Measurements from ENCODE around the gene ASIC4.

The ASIC4 gene

GRCh38 chr2:219556413-219556812 is 42.1 kb downstream of the ASIC4 start:
- CTCF ChIA-PET: interaction anchor here (14.3 kb wide), 1 partner anchor 15 kb away, joined by 117 read pairs; the partner anchor contains the start of genes CHPF and TMEM198
- Histone ChIP-seq H3K9me3 (ENCODE audit: control extremely low read depth in 1 of 5, control insufficient read depth in 4 of 5, insufficient read depth in 2 of 5, low read depth in 1 of 5, low read length in 4 of 5) (no peaks in the 10 kb centered on the region), H3K4me1 (ENCODE audit: control extremely low read depth in 1 of 4, control insufficient read depth in 4 of 4, insufficient read depth in 4 of 4, low read length in 3 of 4) (peaks cover 0 to 19% (median 15%) of the 10 kb centered on the region in 4 experiments), H3K36me3 (ENCODE audit: control insufficient read depth in 4 of 4, insufficient read depth in 4 of 4, low read length in 3 of 4) (peaks cover 0 to 4% (median 2%) of the 10 kb centered on the region in 4 experiments), H3K27ac (ENCODE audit: insufficient read depth in 1 of 2, low read depth in 1 of 2, low read length in 2 of 2, poor library complexity in 1 of 2, severe bottlenecking in 2 of 2) (no peak overlapping the region), H3K27me3 (replicated peaks in 2 of 5; ENCODE audit: control insufficient read depth in 4 of 5, insufficient read depth in 5 of 5, low read length in 4 of 5) (peaks cover 0 to 23% (median 8%) of the 10 kb centered on the region in 5 experiments), H3K4me3 (ENCODE audit: control insufficient read depth in 1 of 7, extremely low read depth in 1 of 7, insufficient read depth in 4 of 7, low read depth in 2 of 7, low read length in 6 of 7) (no peak overlapping the region)
- 97% methylated on average over 17 of the region's 19 CpGs for WGBS (ENCODE audit: insufficient coverage)
- POLR2A ChIA-PET: interaction anchor here (0.8 kb wide), 1 partner anchor 14 kb away, joined by 3 read pairs; no protein-coding TSS in a partner anchor
- no peak for DNase-seq

GRCh38 chr2:219557320-219557719 is 43.0 kb downstream of the ASIC4 start:
- over 99% methylated on average over 21 of the region's 21 CpGs for WGBS (ENCODE audit: insufficient coverage)
- H3K9me3 ChIP-seq (ENCODE audit: control extremely low read depth in 1 of 5, control insufficient read depth in 4 of 5, insufficient read depth in 2 of 5, low read depth in 1 of 5, low read length in 4 of 5): no peaks in the 10 kb centered on the region
- H3K27me3 ChIP-seq (replicated peaks in 2 of 5; ENCODE audit: control insufficient read depth in 4 of 5, insufficient read depth in 5 of 5, low read length in 4 of 5): peaks cover 0 to 15% (median 3%) of the 10 kb centered on the region in 5 experiments
- ChIA-PET POLR2A (interaction anchor here (0.8 kb wide), 1 partner anchor 14 kb away, joined by 3 read pairs; no protein-coding TSS in a partner anchor), CTCF (interaction anchor here (1.1 to 14.3 kb wide), 2 partner anchors 16 kb away, joined by 3 to 117 read pairs; partner anchors contain the start of genes CHPF and TMEM198)
- no peak for DNase-seq
- H3K4me1 ChIP-seq (ENCODE audit: control extremely low read depth in 1 of 4, control insufficient read depth in 4 of 4, insufficient read depth in 4 of 4, low read length in 3 of 4): peaks cover 0 to 11% (median 8%) of the 10 kb centered on the region in 4 experiments
- no peak overlapping the region for H3K4me3 ChIP-seq (ENCODE audit: control insufficient read depth in 1 of 7, extremely low read depth in 1 of 7, insufficient read depth in 4 of 7, low read depth in 2 of 7, low read length in 6 of 7)
- peaks cover 0 to 9% (median 4%) of the 10 kb centered on the region in 4 experiments for H3K36me3 ChIP-seq (ENCODE audit: control insufficient read depth in 4 of 4, insufficient read depth in 4 of 4, low read length in 3 of 4)
- H3K27ac ChIP-seq (ENCODE audit: insufficient read depth in 1 of 2, low read depth in 1 of 2, low read length in 2 of 2, poor library complexity in 1 of 2, severe bottlenecking in 2 of 2): no peak overlapping the region

GRCh38 chr2:219557791-219558785 is 43.8 kb downstream of the ASIC4 start:
- ChIA-PET CTCF (interaction anchor here (1.1 to 14.3 kb wide), 3 partner anchors 15 to 18 kb away, joined by 3 to 117 read pairs (median 3); partner anchors contain the start of genes CHPF and TMEM198), POLR2A (no interaction called here)
- WGBS (ENCODE audit: insufficient coverage): 99% methylated on average over 21 of the region's 25 CpGs
- no peak for DNase-seq
- Histone ChIP-seq H3K4me3 (ENCODE audit: control insufficient read depth in 1 of 7, extremely low read depth in 1 of 7, insufficient read depth in 4 of 7, low read depth in 2 of 7, low read length in 6 of 7) (no peak overlapping the region), H3K27ac (ENCODE audit: insufficient read depth in 1 of 2, low read depth in 1 of 2, low read length in 2 of 2, poor library complexity in 1 of 2, severe bottlenecking in 2 of 2) (no peak overlapping the region), H3K36me3 (ENCODE audit: control insufficient read depth in 4 of 4, insufficient read depth in 4 of 4, low read length in 3 of 4) (peaks cover 0 to 12% (median 5%) of the 10 kb centered on the region in 4 experiments), H3K27me3 (replicated peaks in 2 of 5; ENCODE audit: control insufficient read depth in 4 of 5, insufficient read depth in 5 of 5, low read length in 4 of 5) (peaks cover 0 to 9% (median 2%) of the 10 kb centered on the region in 5 experiments), H3K9me3 (ENCODE audit: control extremely low read depth in 1 of 5, control insufficient read depth in 4 of 5, insufficient read depth in 2 of 5, low read depth in 1 of 5, low read length in 4 of 5) (no peaks in the 10 kb centered on the region), H3K4me1 (ENCODE audit: control extremely low read depth in 1 of 4, control insufficient read depth in 4 of 4, insufficient read depth in 4 of 4, low read length in 3 of 4) (peaks cover 0 to 4% (median 2%) of the 10 kb centered on the region in 4 experiments)

DNA sequence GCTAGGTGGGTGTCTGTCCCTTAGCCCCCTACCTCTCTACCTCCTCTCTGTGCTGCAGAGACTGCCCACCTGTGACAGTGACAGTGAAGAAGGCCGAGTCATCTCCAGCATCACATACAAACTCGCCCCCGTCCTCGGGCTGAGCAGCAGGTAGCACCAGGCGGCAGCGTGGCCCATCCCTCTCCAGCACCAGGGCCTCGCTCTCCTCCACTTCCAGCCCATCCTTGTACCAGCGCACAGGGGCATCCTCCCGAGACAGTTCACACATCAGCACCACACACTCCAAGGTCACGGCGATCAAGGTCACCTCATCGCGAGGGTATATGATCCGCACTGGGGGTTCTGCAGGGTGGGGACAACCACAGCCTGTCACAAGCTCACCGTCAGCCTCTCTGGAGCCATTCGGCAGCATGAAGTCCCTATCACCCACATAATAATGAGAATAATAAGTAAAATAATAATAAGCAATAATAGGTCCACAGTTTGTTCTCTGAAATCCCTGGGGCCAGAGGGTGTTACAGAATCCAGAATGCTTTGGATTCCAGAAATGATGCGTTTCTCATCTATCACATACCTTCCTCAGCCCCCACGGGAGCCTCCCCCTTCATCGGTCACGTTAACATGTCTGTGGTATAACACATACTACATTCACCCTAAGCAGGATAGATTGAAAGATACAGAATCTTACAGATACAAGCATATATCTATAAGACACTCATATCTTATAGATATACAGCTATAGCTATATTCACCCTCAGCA is 45.1 kb downstream of the ASIC4 start:
- 95% methylated on average over 10 of the region's 20 CpGs for WGBS (ENCODE audit: insufficient coverage)
- ChIA-PET POLR2A (no interaction called here), CTCF (interaction anchor here (0.5 to 14.3 kb wide), 19 partner anchors 9 to 482 kb away, joined by 3 to 117 read pairs (median 6); partner anchors contain the start of genes CHPF, OBSL1, STK11IP and TMEM198)
- H3K36me3 ChIP-seq (ENCODE audit: control insufficient read depth in 4 of 4, insufficient read depth in 4 of 4, low read length in 3 of 4): peaks cover 0 to 19% (median 11%) of the 10 kb centered on the region in 4 experiments
- H3K4me1 ChIP-seq (ENCODE audit: control extremely low read depth in 1 of 4, control insufficient read depth in 4 of 4, insufficient read depth in 4 of 4, low read length in 3 of 4): no peaks in the 10 kb centered on the region
- H3K27ac ChIP-seq (ENCODE audit: insufficient read depth in 1 of 2, low read depth in 1 of 2, low read length in 2 of 2, poor library complexity in 1 of 2, severe bottlenecking in 2 of 2): no peak overlapping the region
- no peak for DNase-seq
- no peaks in the 10 kb centered on the region for H3K9me3 ChIP-seq (ENCODE audit: control extremely low read depth in 1 of 5, control insufficient read depth in 4 of 5, insufficient read depth in 2 of 5, low read depth in 1 of 5, low read length in 4 of 5)
- no peaks in the 10 kb centered on the region for H3K27me3 ChIP-seq (replicated peaks in 2 of 5; ENCODE audit: control insufficient read depth in 4 of 5, insufficient read depth in 5 of 5, low read length in 4 of 5)
- H3K4me3 ChIP-seq (ENCODE audit: control insufficient read depth in 1 of 7, extremely low read depth in 1 of 7, insufficient read depth in 4 of 7, low read depth in 2 of 7, low read length in 6 of 7): no peak overlapping the region

GRCh38 chr2:219560037-219560892 is 46.0 kb downstream of the ASIC4 start:
- Histone ChIP-seq H3K9me3 (ENCODE audit: control extremely low read depth in 1 of 5, control insufficient read depth in 4 of 5, insufficient read depth in 2 of 5, low read depth in 1 of 5, low read length in 4 of 5) (no peaks in the 10 kb centered on the region), H3K27me3 (replicated peaks in 2 of 5; ENCODE audit: control insufficient read depth in 4 of 5, insufficient read depth in 5 of 5, low read length in 4 of 5) (no peaks in the 10 kb centered on the region), H3K4me1 (ENCODE audit: control extremely low read depth in 1 of 4, control insufficient read depth in 4 of 4, insufficient read depth in 4 of 4, low read length in 3 of 4) (no peaks in the 10 kb centered on the region), H3K36me3 (ENCODE audit: control insufficient read depth in 4 of 4, insufficient read depth in 4 of 4, low read length in 3 of 4) (peaks cover 0 to 23% (median 11%) of the 10 kb centered on the region in 4 experiments), H3K4me3 (ENCODE audit: control insufficient read depth in 1 of 7, extremely low read depth in 1 of 7, insufficient read depth in 4 of 7, low read depth in 2 of 7, low read length in 6 of 7) (no peak overlapping the region), H3K27ac (ENCODE audit: insufficient read depth in 1 of 2, low read depth in 1 of 2, low read length in 2 of 2, poor library complexity in 1 of 2, severe bottlenecking in 2 of 2) (no peak overlapping the region)
- ChIA-PET CTCF (interaction anchor here (0.5 to 14.3 kb wide), 26 partner anchors 8 to 483 kb away, joined by 3 to 117 read pairs (median 5); partner anchors contain the start of genes CHPF, OBSL1, STK11IP and TMEM198), POLR2A (interaction anchor here (1.0 kb wide), 1 partner anchor 11 kb away, joined by 3 read pairs; the partner anchor contains the start of gene OBSL1)
- 61% methylated on average over 5 of the region's 8 CpGs for WGBS (ENCODE audit: insufficient coverage)
- DNase-seq: peak in 1 of 3 donors; percentile 26

- ChIA-PET CTCF (interaction anchor here (0.6 to 14.3 kb wide), 19 partner anchors 10 to 169 kb away, joined by 3 to 117 read pairs (median 7); partner anchors contain the start of genes CHPF, OBSL1, STK11IP and TMEM198), POLR2A (interaction anchor here (1.0 kb wide), 1 partner anchor 10 kb away, joined by 3 read pairs; the partner anchor contains the start of gene OBSL1)
- H3K27ac ChIP-seq (ENCODE audit: insufficient read depth in 1 of 2, low read depth in 1 of 2, low read length in 2 of 2, poor library complexity in 1 of 2, severe bottlenecking in 2 of 2): no peak overlapping the region
- no peak for DNase-seq
- H3K27me3 ChIP-seq (replicated peaks in 2 of 5; ENCODE audit: control insufficient read depth in 4 of 5, insufficient read depth in 5 of 5, low read length in 4 of 5): no peaks in the 10 kb centered on the region
- peaks cover 0 to 27% (median 14%) of the 10 kb centered on the region in 4 experiments for H3K36me3 ChIP-seq (ENCODE audit: control insufficient read depth in 4 of 4, insufficient read depth in 4 of 4, low read length in 3 of 4)
- H3K4me1 ChIP-seq (ENCODE audit: control extremely low read depth in 1 of 4, control insufficient read depth in 4 of 4, insufficient read depth in 4 of 4, low read length in 3 of 4): no peaks in the 10 kb centered on the region
- H3K9me3 ChIP-seq (ENCODE audit: control extremely low read depth in 1 of 5, control insufficient read depth in 4 of 5, insufficient read depth in 2 of 5, low read depth in 1 of 5, low read length in 4 of 5): no peaks in the 10 kb centered on the region
- H3K4me3 ChIP-seq (ENCODE audit: control insufficient read depth in 1 of 7, extremely low read depth in 1 of 7, insufficient read depth in 4 of 7, low read depth in 2 of 7, low read length in 6 of 7): no peak overlapping the region
- 100% methylated on average over 1 of the region's 3 CpGs for WGBS (ENCODE audit: insufficient coverage)
Observed at GRCh38 chr2:219560893-219561178, 46.6 kb downstream of the ASIC4 start.
